ENCODE data around the gene TIMMDC1. TPM values are rescaled to one million over a fixed set of nuclear protein-coding genes. Genes with fewer than 3 reads are reported as not detected.
A peak's percentile ranks its signal among the peaks of the same experiment; 100 is the strongest.

TIMMDC1 gene
- total and polyA plus RNA-seq, 2 of the 13 experiments (the other 11 are each of a cell fraction or from before 2014, with no cell fraction given), result 50.0 to 77.8 TPM

DNA sequence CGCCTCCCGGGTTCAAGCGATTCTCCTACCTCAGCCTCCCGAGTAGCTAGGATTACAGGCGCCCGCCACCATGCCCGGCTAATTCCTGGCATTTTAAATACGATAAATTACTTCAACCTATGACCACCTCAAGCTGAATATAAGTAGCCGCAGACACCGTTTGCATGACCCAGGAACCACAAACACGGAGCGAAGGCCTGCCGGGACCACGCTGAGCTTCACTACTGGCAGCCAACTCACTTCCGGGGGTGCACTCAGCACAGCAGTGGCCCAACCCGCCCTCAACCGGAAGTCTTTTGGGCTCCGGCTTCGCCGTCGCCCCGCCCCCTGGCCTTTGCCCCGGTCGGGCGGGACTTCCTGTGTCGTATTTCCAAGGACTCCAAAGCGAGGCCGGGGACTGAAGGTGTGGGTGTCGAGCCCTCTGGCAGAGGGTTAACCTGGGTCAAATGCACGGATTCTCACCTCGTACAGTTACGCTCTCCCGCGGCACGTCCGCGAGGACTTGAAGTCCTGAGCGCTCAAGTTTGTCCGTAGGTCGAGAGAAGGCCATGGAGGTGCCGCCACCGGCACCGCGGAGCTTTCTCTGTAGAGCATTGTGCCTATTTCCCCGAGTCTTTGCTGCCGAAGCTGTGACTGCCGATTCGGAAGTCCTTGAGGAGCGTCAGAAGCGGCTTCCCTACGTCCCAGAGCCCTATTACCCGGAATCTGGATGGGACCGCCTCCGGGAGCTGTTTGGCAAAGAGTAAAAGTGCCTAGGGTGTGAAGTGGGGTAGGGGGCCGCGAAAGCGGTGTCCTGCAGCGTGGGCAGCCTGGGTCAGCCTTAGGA is at the start of gene TIMMDC1 (continued):
- TF ChIP-seq, protein P1, sequence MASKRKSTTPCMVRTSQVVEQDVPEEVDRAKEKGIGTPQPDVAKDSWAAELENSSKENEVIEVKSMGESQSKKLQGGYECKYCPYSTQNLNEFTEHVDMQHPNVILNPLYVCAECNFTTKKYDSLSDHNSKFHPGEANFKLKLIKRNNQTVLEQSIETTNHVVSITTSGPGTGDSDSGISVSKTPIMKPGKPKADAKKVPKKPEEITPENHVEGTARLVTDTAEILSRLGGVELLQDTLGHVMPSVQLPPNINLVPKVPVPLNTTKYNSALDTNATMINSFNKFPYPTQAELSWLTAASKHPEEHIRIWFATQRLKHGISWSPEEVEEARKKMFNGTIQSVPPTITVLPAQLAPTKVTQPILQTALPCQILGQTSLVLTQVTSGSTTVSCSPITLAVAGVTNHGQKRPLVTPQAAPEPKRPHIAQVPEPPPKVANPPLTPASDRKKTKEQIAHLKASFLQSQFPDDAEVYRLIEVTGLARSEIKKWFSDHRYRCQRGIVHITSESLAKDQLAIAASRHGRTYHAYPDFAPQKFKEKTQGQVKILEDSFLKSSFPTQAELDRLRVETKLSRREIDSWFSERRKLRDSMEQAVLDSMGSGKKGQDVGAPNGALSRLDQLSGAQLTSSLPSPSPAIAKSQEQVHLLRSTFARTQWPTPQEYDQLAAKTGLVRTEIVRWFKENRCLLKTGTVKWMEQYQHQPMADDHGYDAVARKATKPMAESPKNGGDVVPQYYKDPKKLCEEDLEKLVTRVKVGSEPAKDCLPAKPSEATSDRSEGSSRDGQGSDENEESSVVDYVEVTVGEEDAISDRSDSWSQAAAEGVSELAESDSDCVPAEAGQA (IDR thresholded peaks at IDR 0.05; ENCODE audit: low read depth), result peak; percentile 20; the same call in 1 of the 2 replicates
- TF ChIP-seq, protein P1 (CRISPR knock-in tag; IDR thresholded peaks at IDR 0.05; ENCODE audit: borderline replicate concordance), result no peak
- no peak for TF ChIP-seq CBX2 (IDR thresholded peaks at IDR 0.05; ENCODE audit: low read depth, low read length)
- TF ChIP-seq CBX2 (CRISPR knock-in tag; IDR thresholded peaks at IDR 0.05; ENCODE audit: low read depth), result no peak
- TF ChIP-seq SP5 (CRISPR knock-in tag; IDR thresholded peaks at IDR 0.05; ENCODE audit: borderline replicate concordance, low read depth), result peak; percentile 60; the same call in 1 of the 2 replicates
- TF ChIP-seq, protein P2, sequence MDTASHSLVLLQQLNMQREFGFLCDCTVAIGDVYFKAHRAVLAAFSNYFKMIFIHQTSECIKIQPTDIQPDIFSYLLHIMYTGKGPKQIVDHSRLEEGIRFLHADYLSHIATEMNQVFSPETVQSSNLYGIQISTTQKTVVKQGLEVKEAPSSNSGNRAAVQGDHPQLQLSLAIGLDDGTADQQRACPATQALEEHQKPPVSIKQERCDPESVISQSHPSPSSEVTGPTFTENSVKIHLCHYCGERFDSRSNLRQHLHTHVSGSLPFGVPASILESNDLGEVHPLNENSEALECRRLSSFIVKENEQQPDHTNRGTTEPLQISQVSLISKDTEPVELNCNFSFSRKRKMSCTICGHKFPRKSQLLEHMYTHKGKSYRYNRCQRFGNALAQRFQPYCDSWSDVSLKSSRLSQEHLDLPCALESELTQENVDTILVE (CRISPR knock-in tag; IDR thresholded peaks at IDR 0.05), result peak; percentile 69; the same call in 1 of the 2 replicates
- no peak for TF ChIP-seq ZBTB3 (CRISPR knock-in tag; IDR thresholded peaks at IDR 0.05; ENCODE audit: borderline replicate concordance, low read depth)
- peak in 1 of 2 experiments; percentile 85; a peak in 3 of 4 replicates for TF ChIP-seq HMGXB4 (CRISPR knock-in tag; IDR thresholded peaks at IDR 0.05; ENCODE audit: borderline replicate concordance in 1 of 2, low read depth in 1 of 2)
- TF ChIP-seq ZNF24 (IDR thresholded peaks at IDR 0.05), result 0 out of 2 replicates have a peak, but pooled peaks have one; percentile 35
- no peak; the same call in 1 of the 2 replicates for TF ChIP-seq TOPORS (CRISPR knock-in tag; IDR thresholded peaks at IDR 0.05)
- peak; percentile 84 for TF ChIP-seq TARDBP (CRISPR knock-in tag; IDR thresholded peaks at IDR 0.05)
- peak; percentile 91 for TF ChIP-seq TAF1 (CRISPR knock-in tag; IDR thresholded peaks at IDR 0.05)
- no peak for TF ChIP-seq PRMT3 (CRISPR knock-in tag; IDR thresholded peaks at IDR 0.05; ENCODE audit: borderline replicate concordance, low read depth)
- TF ChIP-seq MIXL1 (CRISPR knock-in tag; IDR thresholded peaks at IDR 0.05), result no peak; the same call in 1 of the 2 replicates
- no peak for TF ChIP-seq RCOR2 (CRISPR knock-in tag; IDR thresholded peaks at IDR 0.05)
- TF ChIP-seq KMT2B (CRISPR knock-in tag; IDR thresholded peaks at IDR 0.05), result peak; percentile 95
- peak; percentile 76; the same call in 1 of the 2 replicates for TF ChIP-seq PCBP1 (IDR thresholded peaks at IDR 0.05; ENCODE audit: borderline replicate concordance, low read depth, low read length)
- TF ChIP-seq MTA1 (CRISPR knock-in tag; IDR thresholded peaks at IDR 0.05; ENCODE audit: borderline replicate concordance), result no peak; the same call in 1 of the 2 replicates
- 0 out of 2 replicates have a peak, but pooled peaks have one; percentile 24 for TF ChIP-seq ZNF354B (CRISPR knock-in tag; IDR thresholded peaks at IDR 0.05)

All from HepG2 (cell line).